H1 (cell line): Measurements from ENCODE around the gene SLC18A3. TPM values are rescaled to one million over a fixed set of nuclear protein-coding genes. Genes with fewer than 3 reads are reported as not detected.

Experiments
- EGR1 ChIP-seq: IDR thresholded peaks from 2 replicates; pipeline ENCODE4 v1.6.1; 2011; ENCODE audit warnings: low read depth, low read length, borderline replicate concordance
- KDM4A ChIP-seq: IDR thresholded peaks from one replicate; pipeline ENCODE4 v1.7.1; 2012; ENCODE audit warnings: low read depth, mild to moderate bottlenecking, moderate library complexity, low read length, inconsistent platforms; ENCODE audit not compliant: severe bottlenecking
- MAFK ChIP-seq: IDR thresholded peaks from 2 replicates; pipeline ENCODE4 v1.6.1; 2012; ENCODE audit warnings: low read depth, mild to moderate bottlenecking, improper control_type of control experiment, low read length
- TBP ChIP-seq: IDR thresholded peaks from 2 replicates; pipeline ENCODE4 v1.6.1; 2011; ENCODE audit warnings: low read depth, low read length, improper control_type of control experiment
- polyA plus RNA-seq, 7 experiments: library from polyadenylated mRNA; depleted of rRNA in 3 of 7; stranded (reverse) in 5 of 7; unstranded in 2 of 7; fragments of >200 nt in 5 of 7; fragments of 200-250 nt in 2 of 7; gene quantifications; 1 replicate in 5 of 7; 2 replicates in 1 of 7; 4 replicates in 1 of 7; pipeline versions ENCODE4 v1.2.1 to v1.2.3, GENCODE V29; 2011 to 2013; ENCODE audit warnings: missing spikeins in 2 of 7, mixed read lengths in 2 of 7
- total RNA-seq: library from RNA; stranded (reverse); fragmentation: NEBNext Ultra II Directional; extraction: Animal tissue kit (Norgen Biotek cat#: 25700); gene quantifications from 2 replicates; pipeline ENCODE4 v1.2.1, GENCODE V29; 2021
- TF ChIP-seq, protein P1 (sequence below), 3 experiments: IDR thresholded peaks; 1 replicate in 2 of 3; 2 replicates in 1 of 3; pipeline versions ENCODE4 v1.5.1 to v1.6.1; 2011; ENCODE audit warnings: low read length in 3 of 3, mild to moderate bottlenecking in 3 of 3, inconsistent platforms in 2 of 3, low read depth in 1 of 3, moderate library complexity in 1 of 3; ENCODE audit not compliant: insufficient read depth in 1 of 3; ENCODE audit errors: control extremely low read depth in 1 of 3

Gene SLC18A3
- total and polyA plus RNA-seq, 2 of the 8 experiments (the other 6 are each of a cell fraction or from before 2014, with no cell fraction given) = 0.17 TPM; not detected in 1

DNA sequence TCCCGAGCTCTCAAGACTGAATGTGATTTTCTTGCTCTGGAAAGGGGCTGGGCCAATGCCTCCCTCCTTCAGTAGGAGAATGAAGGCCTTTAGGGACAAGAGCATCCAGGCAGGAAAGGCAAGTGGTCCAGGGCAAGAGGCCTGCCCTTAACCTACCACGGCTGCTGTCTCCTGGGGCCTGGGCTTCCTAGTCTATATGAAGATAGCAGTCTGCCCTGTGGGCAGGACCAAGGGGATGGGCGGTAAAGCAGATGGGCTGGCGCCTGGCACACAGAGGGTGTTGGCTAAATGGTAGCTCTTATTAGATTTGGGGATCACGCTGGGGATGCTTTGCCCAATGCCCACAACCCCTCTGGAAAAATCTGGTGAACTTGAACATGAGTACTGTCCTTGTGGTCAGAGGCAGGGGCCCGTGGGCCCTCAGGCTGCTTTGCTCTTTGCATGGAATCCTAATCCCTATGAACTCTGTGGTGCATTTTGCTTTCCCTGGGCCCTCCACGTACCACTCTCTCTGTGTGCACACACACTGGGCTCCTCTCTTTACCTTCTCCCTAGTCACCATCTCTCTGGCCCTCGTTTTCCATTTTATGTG lies 24.1 kb downstream of the SLC18A3 start (continued):
- no peak for TF ChIP-seq EGR1
- TF ChIP-seq, protein P1, sequence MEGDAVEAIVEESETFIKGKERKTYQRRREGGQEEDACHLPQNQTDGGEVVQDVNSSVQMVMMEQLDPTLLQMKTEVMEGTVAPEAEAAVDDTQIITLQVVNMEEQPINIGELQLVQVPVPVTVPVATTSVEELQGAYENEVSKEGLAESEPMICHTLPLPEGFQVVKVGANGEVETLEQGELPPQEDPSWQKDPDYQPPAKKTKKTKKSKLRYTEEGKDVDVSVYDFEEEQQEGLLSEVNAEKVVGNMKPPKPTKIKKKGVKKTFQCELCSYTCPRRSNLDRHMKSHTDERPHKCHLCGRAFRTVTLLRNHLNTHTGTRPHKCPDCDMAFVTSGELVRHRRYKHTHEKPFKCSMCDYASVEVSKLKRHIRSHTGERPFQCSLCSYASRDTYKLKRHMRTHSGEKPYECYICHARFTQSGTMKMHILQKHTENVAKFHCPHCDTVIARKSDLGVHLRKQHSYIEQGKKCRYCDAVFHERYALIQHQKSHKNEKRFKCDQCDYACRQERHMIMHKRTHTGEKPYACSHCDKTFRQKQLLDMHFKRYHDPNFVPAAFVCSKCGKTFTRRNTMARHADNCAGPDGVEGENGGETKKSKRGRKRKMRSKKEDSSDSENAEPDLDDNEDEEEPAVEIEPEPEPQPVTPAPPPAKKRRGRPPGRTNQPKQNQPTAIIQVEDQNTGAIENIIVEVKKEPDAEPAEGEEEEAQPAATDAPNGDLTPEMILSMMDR (IDR thresholded peaks at IDR 0.05; ENCODE audit: control extremely low read depth in 1 of 3, insufficient read depth in 1 of 3, low read depth in 1 of 3, low read length in 3 of 3) = no peak
- TF ChIP-seq MAFK = no peak
- TF ChIP-seq KDM4A = no peak
- no peak for TF ChIP-seq TBP
